ENCODE measurements around the gene ZNF467.

The ZNF467 gene

DNA sequence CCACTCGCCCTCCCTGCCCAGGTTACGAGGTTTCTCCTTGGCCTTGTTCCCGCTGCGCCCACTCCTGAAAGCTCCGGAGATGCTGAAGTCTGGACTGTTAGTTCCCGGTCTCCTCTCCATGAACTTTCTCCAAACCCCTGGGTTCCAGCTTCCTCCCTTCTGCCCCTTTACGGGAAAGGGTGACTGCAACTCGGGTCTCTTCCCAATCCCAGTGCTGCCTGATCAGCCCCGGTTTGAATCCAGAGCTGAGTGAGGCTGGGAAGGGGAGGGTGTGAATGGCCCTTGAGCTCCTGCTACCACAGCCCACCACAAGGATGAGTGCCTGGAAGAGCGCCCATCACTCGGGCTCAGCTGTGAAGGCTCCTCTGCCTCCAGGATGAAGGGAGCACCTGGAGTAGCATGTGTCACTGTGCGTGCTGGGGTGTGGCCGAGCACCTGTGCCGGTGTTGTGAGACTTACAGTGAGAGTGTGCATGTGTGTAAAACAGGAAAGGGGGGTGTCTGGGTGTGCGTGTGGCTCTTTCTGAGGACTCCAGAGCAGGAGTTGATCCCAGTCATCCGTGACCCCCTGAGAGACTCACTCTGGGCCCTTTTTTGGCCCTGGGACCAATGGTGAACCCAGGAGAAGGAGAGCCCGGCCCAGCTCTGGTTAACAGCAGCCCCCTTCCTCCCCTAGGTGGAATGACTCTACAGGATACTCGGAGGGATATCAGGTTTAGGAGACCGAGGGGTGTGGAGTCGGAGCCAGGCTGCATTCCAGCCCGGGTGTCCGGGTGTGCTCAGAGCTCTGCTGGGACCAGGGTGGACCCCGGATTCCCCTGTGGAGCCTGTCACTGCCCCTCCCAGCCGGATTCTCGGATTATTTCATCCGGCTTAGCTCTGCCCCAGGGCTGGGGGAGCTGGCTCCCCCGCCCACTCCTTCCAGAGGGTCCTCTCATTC, 1.1 kb upstream of the ZNF467 start:
- H3K4me3 ChIP-seq (ENCODE audit: low read length): no peak overlapping the region
- no peak for DNase-seq (ENCODE audit: low read depth, low spot score)

DNA sequence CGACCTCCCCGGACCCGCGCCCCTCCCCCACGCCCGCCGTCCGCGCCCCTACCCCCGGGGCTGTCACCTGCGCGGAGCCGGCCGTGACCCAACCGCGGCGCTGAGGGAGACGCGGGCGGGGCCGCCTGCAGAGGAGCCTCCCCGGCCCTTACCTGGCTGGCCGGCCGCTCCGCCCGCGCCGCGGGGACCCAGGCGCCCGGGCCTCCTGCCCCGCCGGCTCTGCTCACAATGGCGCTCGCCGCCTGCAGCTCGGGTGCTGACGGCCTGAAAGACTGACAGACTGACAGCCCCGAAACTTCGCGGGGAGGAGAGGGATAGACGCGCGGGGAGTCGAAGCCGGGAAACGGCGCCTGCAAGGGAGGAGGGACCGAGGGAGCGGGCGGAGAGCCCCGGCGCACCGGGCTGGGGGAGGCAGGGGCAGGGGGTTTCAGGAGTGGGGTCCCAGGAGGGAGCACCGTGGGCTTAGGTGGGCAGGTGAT, 393 bp downstream of the ZNF467 start:
- DNase-seq (ENCODE audit: low read depth, low spot score): no peak

GRCh38 chr7:149772241-149772955, 990 bp downstream of the ZNF467 start:
- no peak for DNase-seq (ENCODE audit: low read depth, low spot score)
- H3K4me3 ChIP-seq (ENCODE audit: low read length): peak overlapping the region; percentile 62

More for the DNA sequence above, 393 bp downstream of the ZNF467 start:
- H3K4me3 ChIP-seq (ENCODE audit: low read length): peak overlapping the region; percentile 39

- peak; percentile 69 for DNase-seq (ENCODE audit: low read depth, low spot score)
- H3K4me3 ChIP-seq (ENCODE audit: low read length): peak overlapping the region; percentile 62
Measured at GRCh38 chr7:149771720-149772240, 1.6 kb downstream of the ZNF467 start.

DNA sequence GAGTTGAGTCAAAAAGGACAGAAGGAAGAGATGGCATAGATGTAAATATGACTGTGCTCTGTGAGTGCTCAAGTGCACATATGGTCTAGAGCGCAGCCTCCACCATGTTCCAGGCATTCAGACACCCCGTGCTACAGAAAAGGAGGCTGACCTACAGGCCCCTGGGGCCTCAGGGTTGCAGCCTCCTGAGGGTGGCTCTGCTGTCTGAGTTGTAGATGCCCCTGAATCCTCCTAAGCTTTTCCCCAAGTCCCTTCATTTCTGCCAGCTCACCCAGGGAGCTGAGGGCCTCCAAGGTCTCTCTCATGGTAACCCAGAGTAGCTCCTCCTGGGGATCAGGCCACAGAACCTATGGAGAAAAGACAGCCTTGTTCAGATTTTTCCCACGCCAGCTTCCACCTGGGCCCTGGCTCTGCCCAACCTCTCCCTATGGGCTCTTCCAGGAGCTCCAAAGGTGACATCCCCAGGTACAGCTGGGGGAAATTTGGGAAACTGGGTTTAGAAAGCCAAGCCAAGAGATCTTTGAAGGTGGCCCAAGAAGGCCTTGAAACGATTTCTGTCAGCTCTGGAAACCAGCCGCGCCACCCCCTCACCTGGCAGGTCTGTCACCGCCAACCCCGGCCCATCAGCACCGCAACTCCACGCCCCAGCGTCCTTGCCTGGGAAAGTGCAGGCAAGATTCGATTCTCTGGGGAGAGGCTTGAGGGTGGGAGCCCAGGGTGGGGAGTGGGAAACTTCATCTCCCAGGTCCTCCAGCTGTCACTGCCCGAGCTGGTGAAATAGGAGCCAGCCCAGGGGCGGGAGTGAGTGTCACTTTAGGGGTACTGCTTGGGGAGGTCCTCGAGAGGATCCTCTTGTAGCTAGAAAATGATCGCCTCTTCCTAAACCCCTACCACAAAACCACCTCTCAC, 2.4 kb downstream of the ZNF467 start:
- peak overlapping the region; percentile 42 for H3K4me3 ChIP-seq (ENCODE audit: low read length)
- DNase-seq (ENCODE audit: low read depth, low spot score): no peak

GRCh38 chr7:149769915-149770314, 3.5 kb downstream of the ZNF467 start:
- H3K4me3 ChIP-seq (ENCODE audit: low read length): no peak overlapping the region
- DNase-seq (ENCODE audit: low read depth, low spot score): no peak

DNA sequence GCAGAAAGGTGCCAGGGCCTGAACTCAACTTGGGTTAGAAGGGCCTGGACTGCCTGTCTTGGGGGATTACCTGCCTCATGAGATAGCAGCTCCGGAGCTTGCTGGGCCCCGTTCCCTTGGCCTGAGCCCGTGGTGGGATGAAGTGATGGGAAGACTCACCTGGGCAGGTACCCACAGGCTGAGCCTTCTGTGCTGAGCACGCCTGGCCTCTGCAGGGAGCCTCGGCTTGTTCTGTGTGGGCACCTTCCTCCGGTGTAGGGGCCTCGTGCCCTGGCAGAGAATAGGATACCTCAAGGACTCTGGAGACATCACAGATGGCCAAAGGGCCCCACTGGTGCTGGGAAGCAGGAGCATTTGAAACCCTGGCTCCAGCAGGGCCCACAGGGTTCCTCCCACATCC, 4.5 kb downstream of the ZNF467 start:
- no peak overlapping the region for H3K4me3 ChIP-seq (ENCODE audit: low read length)
- DNase-seq (ENCODE audit: low read depth, low spot score): no peak

DNA sequence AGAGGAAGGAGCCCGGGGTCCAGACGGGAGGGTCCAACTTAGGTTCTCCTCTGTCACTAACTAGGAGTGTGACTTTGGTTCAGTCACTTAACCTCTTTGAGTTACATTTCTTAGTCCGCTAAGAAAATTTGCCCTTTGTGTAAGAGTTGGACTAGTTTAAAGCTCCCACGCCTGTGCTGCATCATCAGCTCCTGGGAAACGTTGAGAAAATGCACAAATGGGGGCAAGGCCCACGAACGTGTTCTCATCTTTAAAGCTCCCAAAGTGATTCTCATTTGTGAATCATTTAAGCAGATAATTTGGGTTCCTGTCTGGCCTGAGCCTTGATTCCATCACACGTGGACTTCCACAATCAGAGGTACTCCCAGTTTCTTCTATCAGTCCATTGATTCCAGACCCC, 6.3 kb downstream of the ZNF467 start:
- no peak for DNase-seq (ENCODE audit: low read depth, low spot score)
- no peak overlapping the region for H3K4me3 ChIP-seq (ENCODE audit: low read length)

GRCh38 chr7:149766135-149766675, 7.2 kb downstream of the ZNF467 start:
- no peak overlapping the region for H3K4me3 ChIP-seq (ENCODE audit: low read length)
- DNase-seq (ENCODE audit: low read depth, low spot score): no peak

GRCh38 chr7:149765399-149766121, 7.8 kb downstream of the ZNF467 start:
- H3K4me3 ChIP-seq (ENCODE audit: low read length): no peak overlapping the region
- no peak for DNase-seq (ENCODE audit: low read depth, low spot score)

GRCh38 chr7:149764481-149765398, 8.6 kb downstream of the ZNF467 start:
- no peak overlapping the region for H3K4me3 ChIP-seq (ENCODE audit: low read length)
- DNase-seq (ENCODE audit: low read depth, low spot score): no peak

- DNase-seq (ENCODE audit: low read depth, low spot score): no peak
- no peak overlapping the region for H3K4me3 ChIP-seq (ENCODE audit: low read length)
Measured at GRCh38 chr7:149763563-149764240, 9.7 kb downstream of the ZNF467 start.

DNA sequence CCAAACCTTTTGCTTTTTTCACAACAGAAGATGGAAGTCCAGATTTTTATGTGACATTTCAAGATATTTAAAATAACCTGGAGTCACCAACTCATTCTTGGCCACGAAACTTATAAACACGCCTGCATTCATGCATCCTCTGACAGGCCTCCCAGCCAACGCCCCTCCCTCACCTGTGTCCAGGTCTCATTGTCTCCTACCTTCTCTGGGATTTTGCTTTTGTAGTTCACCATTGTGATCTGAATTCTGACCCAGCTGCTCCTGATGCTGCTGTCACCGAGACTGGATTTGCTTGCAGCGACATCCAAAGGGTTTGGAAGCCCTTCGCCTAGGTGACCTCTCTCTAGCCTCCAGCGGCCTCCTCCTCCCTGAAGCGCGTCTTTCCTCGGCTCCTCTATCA, 10.8 kb downstream of the ZNF467 start:
- DNase-seq (ENCODE audit: low read depth, low spot score): no peak
- no peak overlapping the region for H3K4me3 ChIP-seq (ENCODE audit: low read length)

- DNase-seq (ENCODE audit: low read depth, low spot score): no peak
- no peak overlapping the region for H3K4me3 ChIP-seq (ENCODE audit: low read length)
Measured at GRCh38 chr7:149762089-149762488, 11.3 kb downstream of the ZNF467 start.

DNA sequence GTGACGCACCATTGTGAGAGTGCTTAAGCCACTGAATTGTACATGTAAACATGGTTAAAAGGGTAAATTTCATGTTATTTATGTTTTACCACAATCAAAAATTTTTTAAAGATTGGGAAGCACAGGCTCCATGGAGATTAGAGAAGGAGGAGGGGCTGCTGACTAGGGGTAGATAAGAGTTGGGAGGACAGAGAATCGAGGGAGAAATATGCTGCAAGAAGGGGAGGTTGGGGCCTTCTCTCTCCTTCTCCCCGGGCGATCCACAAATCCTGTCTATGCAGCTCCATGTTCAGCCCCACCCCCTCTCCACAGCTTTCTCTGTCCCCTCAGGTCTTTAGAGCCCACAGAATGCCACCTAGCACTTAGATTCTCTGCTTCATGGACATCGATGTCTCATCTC, 12.1 kb downstream of the ZNF467 start:
- no peak for DNase-seq (ENCODE audit: low read depth, low spot score)

DNA sequence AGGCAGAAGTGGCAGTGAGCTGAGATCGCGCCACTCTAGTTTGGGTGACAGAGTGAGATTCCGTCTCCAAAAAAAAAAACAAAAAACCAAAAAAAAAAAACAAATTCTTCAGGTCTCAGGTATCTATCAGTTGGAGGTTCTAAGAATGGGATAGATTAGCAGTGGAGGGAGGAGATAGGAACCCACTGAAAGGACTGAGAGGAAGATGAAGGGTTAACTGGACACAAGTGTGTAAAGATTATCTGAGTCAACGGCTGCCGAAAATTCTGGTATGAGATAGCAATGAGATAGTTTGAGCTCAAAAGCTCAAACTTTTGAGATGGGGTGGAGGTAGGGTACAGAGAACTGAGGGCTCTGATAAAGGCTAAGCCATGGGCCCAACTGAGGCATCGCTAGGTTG, 12.8 kb downstream of the ZNF467 start:
- DNase-seq (ENCODE audit: low read depth, low spot score): no peak
- no peak overlapping the region for H3K4me3 ChIP-seq (ENCODE audit: low read length)

More for the DNA sequence above, 12.1 kb downstream of the ZNF467 start:
- no peak overlapping the region for H3K4me3 ChIP-seq (ENCODE audit: low read length)
